ENCODE data around the gene PLCB4. TPM values are rescaled to one million over a fixed set of nuclear protein-coding genes. Genes with fewer than 3 reads are reported as not detected.
A peak's percentile ranks its signal among the peaks of the same experiment; 100 is the strongest.

The PLCB4 gene
- total RNA-seq, 2 experiments from 2014 or later, result not detected

GRCh38 chr20:9092655-9093054, 23.8 kb downstream of the PLCB4 start:
- no peaks in the 10 kb centered on the region for H3K79me2 ChIP-seq (ENCODE audit: insufficient read depth, low read depth, low read length)
- ChIA-PET CTCF (ENCODE audit: unreplicated experiment) (no interaction called here), POLR2A (interaction anchor here (0.7 to 0.8 kb wide), 2 partner anchors 9 to 770 kb away, joined by 3 read pairs; no protein-coding TSS in a partner anchor)
- no peak overlapping the region for H3K27ac ChIP-seq (ENCODE audit: low read depth, low read length, poor library complexity, severe bottlenecking)
- intact Hi-C loops (cut with micrococcal nuclease; ENCODE audit: unreplicated experiment), result no loop called here
- no peak overlapping the region for H2AFZ ChIP-seq (ENCODE audit: low read length)
- no peaks in the 10 kb centered on the region for H3K9me2 ChIP-seq (ENCODE audit: insufficient read depth, low read length)
- H3K4me2 ChIP-seq (ENCODE audit: low read length), result no peak overlapping the region
- no TSS peak for BruUV-seq (replicated peaks)
- no peak overlapping the region for H3K4me3 ChIP-seq (ENCODE audit: low read depth, low read length, poor library complexity, severe bottlenecking)
- no peaks in the 10 kb centered on the region for H3K9me3 ChIP-seq (ENCODE audit: low read length)
- no peaks in the 10 kb centered on the region for H3K36me3 ChIP-seq (ENCODE audit: insufficient read depth, low read length)
- DNase-seq (ENCODE audit: low spot score), result no peak
- no peaks in the 10 kb centered on the region for H3K4me1 ChIP-seq (ENCODE audit: insufficient read depth, low read length, poor library complexity, severe bottlenecking)
- H4K20me1 ChIP-seq (ENCODE audit: insufficient read depth, low read length), result no peaks in the 10 kb centered on the region
- no peak for TF ChIP-seq CTCF (conservative IDR thresholded peaks at IDR 0.05; ENCODE audit: low read length)
- TF ChIP-seq EZH2phosphoT487 (IDR thresholded peaks at IDR 0.05; ENCODE audit: borderline replicate concordance, low read depth, low read length), result no peak

- H3K4me2 ChIP-seq (ENCODE audit: low read length), result no peak overlapping the region
- no peak overlapping the region for H3K27ac ChIP-seq (ENCODE audit: low read depth, low read length, poor library complexity, severe bottlenecking)
- no peak for TF ChIP-seq CTCF (conservative IDR thresholded peaks at IDR 0.05; ENCODE audit: low read length)
- no peak for TF ChIP-seq EZH2phosphoT487 (IDR thresholded peaks at IDR 0.05; ENCODE audit: borderline replicate concordance, low read depth, low read length)
- DNase-seq (ENCODE audit: low spot score), result no peak
- POLR2A ChIA-PET, result no interaction called here
- no peaks in the 10 kb centered on the region for H3K36me3 ChIP-seq (ENCODE audit: insufficient read depth, low read length)
- H3K79me2 ChIP-seq (ENCODE audit: insufficient read depth, low read depth, low read length), result no peaks in the 10 kb centered on the region
- intact Hi-C loops (cut with micrococcal nuclease; ENCODE audit: unreplicated experiment), result no loop called here
- H3K4me1 ChIP-seq (ENCODE audit: insufficient read depth, low read length, poor library complexity, severe bottlenecking), result no peaks in the 10 kb centered on the region
- no peak overlapping the region for H3K4me3 ChIP-seq (ENCODE audit: low read depth, low read length, poor library complexity, severe bottlenecking)
- no peak overlapping the region for H2AFZ ChIP-seq (ENCODE audit: low read length)
- no peaks in the 10 kb centered on the region for H3K9me2 ChIP-seq (ENCODE audit: insufficient read depth, low read length)
- CTCF ChIA-PET (ENCODE audit: unreplicated experiment), result no interaction called here
- no peaks in the 10 kb centered on the region for H3K9me3 ChIP-seq (ENCODE audit: low read length)
- BruUV-seq (replicated peaks), result no TSS peak
- H4K20me1 ChIP-seq (ENCODE audit: insufficient read depth, low read length), result no peaks in the 10 kb centered on the region
Observed at GRCh38 chr20:9093218-9093957, 24.5 kb downstream of the PLCB4 start.

- Histone ChIP-seq H3K4me1 (ENCODE audit: insufficient read depth, low read length, poor library complexity, severe bottlenecking) (no peaks in the 10 kb centered on the region), H2AFZ (ENCODE audit: low read length) (no peak overlapping the region), H3K4me3 (ENCODE audit: low read depth, low read length, poor library complexity, severe bottlenecking) (no peak overlapping the region), H3K9me2 (ENCODE audit: insufficient read depth, low read length) (no peaks in the 10 kb centered on the region), H3K9me3 (ENCODE audit: low read length) (no peaks in the 10 kb centered on the region), H3K79me2 (ENCODE audit: insufficient read depth, low read depth, low read length) (no peaks in the 10 kb centered on the region), H3K27ac (ENCODE audit: low read depth, low read length, poor library complexity, severe bottlenecking) (no peak overlapping the region), H3K4me2 (ENCODE audit: low read length) (no peak overlapping the region), H3K36me3 (ENCODE audit: insufficient read depth, low read length) (no peaks in the 10 kb centered on the region), H4K20me1 (ENCODE audit: insufficient read depth, low read length) (no peaks in the 10 kb centered on the region)
- no peak for DNase-seq (ENCODE audit: low spot score)
- BruUV-seq (replicated peaks), result no TSS peak
- ChIA-PET POLR2A (interaction anchor here (0.7 to 1.3 kb wide), 3 partner anchors 9 to 1870 kb away, joined by 3 to 5 read pairs (median 4); no protein-coding TSS in a partner anchor), CTCF (ENCODE audit: unreplicated experiment) (no interaction called here)
- intact Hi-C loops (cut with micrococcal nuclease; ENCODE audit: unreplicated experiment), result no loop called here
- TF ChIP-seq CTCF (conservative IDR thresholded peaks at IDR 0.05; ENCODE audit: low read length) (peak; percentile 27; the same call in 1 of the 2 replicates), EZH2phosphoT487 (IDR thresholded peaks at IDR 0.05; ENCODE audit: borderline replicate concordance, low read depth, low read length) (no peak)
Observed at GRCh38 chr20:9099372-9099771, 30.5 kb downstream of the PLCB4 start.

Data from OCI-LY7 (cell line).